Testis (tissue), 3 donors: Measurements from ENCODE around the gene CDC14A. TPM values are rescaled to one million over a fixed set of nuclear protein-coding genes. Genes with fewer than 3 reads are reported as not detected.

ENCODE experiments used
- DNase-seq: peaks from one replicate; pipeline ENCODE4 v3.0.0-alpha.2; 2019
- H3K27ac ChIP-seq, 2 donors: fragments of 200-600 bp; sonication (generic); one replicate each; pipeline ENCODE4 v1.5.1; 2019
- H3K27me3 ChIP-seq: fragments of 200-600 bp; sonication (generic); one replicate; pipeline ENCODE4 v1.5.1; 2019
- H3K36me3 ChIP-seq: fragments of 200-600 bp; sonication (generic); one replicate; pipeline ENCODE4 v1.5.1; 2017; ENCODE audit warnings: low read depth; ENCODE audit errors: missing control alignments
- H3K4me1 ChIP-seq: fragments of 200-600 bp; sonication (generic); one replicate; pipeline ENCODE4 v1.5.1; 2019
- H3K4me3 ChIP-seq, 2 donors: fragments of 200-600 bp; sonication (generic); one replicate each; pipeline ENCODE4 v1.5.1; 2017 to 2019
- H3K9me3 ChIP-seq: fragments of 200-600 bp; sonication (generic); one replicate; pipeline ENCODE4 v1.5.1; 2017
- POLR2A ChIP-seq: fragments of 450-650 bp; IDR thresholded peaks from one replicate; pipeline ENCODE4 v1.6.1; 2017; ENCODE audit warnings: antibody characterized with exemption, mild to moderate bottlenecking, moderate library complexity
- WGBS, 2 donors: methylation state at CpG; one replicate each; pipeline ENCODE4 v1.1.5; 2018; 5-methylcytosine and 5-hydroxymethylcytosine counted together
- intact Hi-C: fragments of 100-400 bp; cut with DNase I; formaldehyde crosslinking; loops from one replicate; pipeline ENCODE4 v1.15.1; 2023; ENCODE audit warnings: low total_unique reads
- polyA plus RNA-seq: library from polyadenylated mRNA; stranded (reverse); fragments of 350-450 nt; fragmentation: Illumina TruSeq; extraction: RNeasy Lipid Tissue Mini Kit (QIAGEN cat#74804); gene quantifications from one replicate; pipeline ENCODE4 v1.2.3, GENCODE V29; 2014; ENCODE audit warnings: low read depth, low replicate concordance; ENCODE audit not compliant: insufficient read depth
- total RNA-seq, 2 donors: library from RNA; depleted of rRNA; stranded (reverse); fragments of >200 nt; gene quantifications; one replicate each; pipeline ENCODE4 v1.2.3, GENCODE V29; 2016
- TF ChIP-seq, protein P1 (sequence below), 3 experiments: fragments of 450-650 bp in 2 of 3; fragments of 200-600 bp in 1 of 3; sonication (generic) in 1 of 3; IDR thresholded peaks; one replicate each; pipeline ENCODE4 v1.5.1; 2016 to 2019; ENCODE audit warnings: antibody characterized with exemption in 3 of 3, mild to moderate bottlenecking in 2 of 3, moderate library complexity in 1 of 3

Gene CDC14A
- total and polyA plus RNA-seq, 3 donors from 2014 or later = 28.3 to 55.9 (median 40.6) TPM

- no peak overlapping the region for H3K27ac ChIP-seq
- no peak overlapping the region for H3K4me3 ChIP-seq
- H3K27me3 ChIP-seq = no peaks in the 10 kb centered on the region
- H3K36me3 ChIP-seq = no peaks in the 10 kb centered on the region
- DNase-seq = no peak
- WGBS, 2 donors = 73 to 89% methylated on average over 1 of the region's 1 CpG
- no peaks in the 10 kb centered on the region for H3K4me1 ChIP-seq
- no peaks in the 10 kb centered on the region for H3K9me3 ChIP-seq
- intact Hi-C loops = no loop called here
- TF ChIP-seq, protein P1, sequence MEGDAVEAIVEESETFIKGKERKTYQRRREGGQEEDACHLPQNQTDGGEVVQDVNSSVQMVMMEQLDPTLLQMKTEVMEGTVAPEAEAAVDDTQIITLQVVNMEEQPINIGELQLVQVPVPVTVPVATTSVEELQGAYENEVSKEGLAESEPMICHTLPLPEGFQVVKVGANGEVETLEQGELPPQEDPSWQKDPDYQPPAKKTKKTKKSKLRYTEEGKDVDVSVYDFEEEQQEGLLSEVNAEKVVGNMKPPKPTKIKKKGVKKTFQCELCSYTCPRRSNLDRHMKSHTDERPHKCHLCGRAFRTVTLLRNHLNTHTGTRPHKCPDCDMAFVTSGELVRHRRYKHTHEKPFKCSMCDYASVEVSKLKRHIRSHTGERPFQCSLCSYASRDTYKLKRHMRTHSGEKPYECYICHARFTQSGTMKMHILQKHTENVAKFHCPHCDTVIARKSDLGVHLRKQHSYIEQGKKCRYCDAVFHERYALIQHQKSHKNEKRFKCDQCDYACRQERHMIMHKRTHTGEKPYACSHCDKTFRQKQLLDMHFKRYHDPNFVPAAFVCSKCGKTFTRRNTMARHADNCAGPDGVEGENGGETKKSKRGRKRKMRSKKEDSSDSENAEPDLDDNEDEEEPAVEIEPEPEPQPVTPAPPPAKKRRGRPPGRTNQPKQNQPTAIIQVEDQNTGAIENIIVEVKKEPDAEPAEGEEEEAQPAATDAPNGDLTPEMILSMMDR (IDR thresholded peaks at IDR 0.05) = no peak
- TF ChIP-seq POLR2A = no peak
Observed at GRCh38 chr1:100469578-100469977, 117.3 kb downstream of the CDC14A start.

- no peaks in the 10 kb centered on the region for H3K27me3 ChIP-seq
- intact Hi-C loops = no loop called here
- no peaks in the 10 kb centered on the region for H3K36me3 ChIP-seq
- no peak overlapping the region for H3K27ac ChIP-seq
- no peak for DNase-seq
- no peaks in the 10 kb centered on the region for H3K9me3 ChIP-seq
- no peaks in the 10 kb centered on the region for H3K4me1 ChIP-seq
- no peak overlapping the region for H3K4me3 ChIP-seq
- TF ChIP-seq, protein P1 (IDR thresholded peaks at IDR 0.05) = no peak
- TF ChIP-seq POLR2A = no peak
Observed at GRCh38 chr1:100474834-100475233, 122.5 kb downstream of the CDC14A start.

GRCh38 chr1:100476735-100477290 lies 124.5 kb downstream of the CDC14A start:
- H3K4me3 ChIP-seq = no peak overlapping the region
- H3K9me3 ChIP-seq = no peaks in the 10 kb centered on the region
- no peak overlapping the region for H3K27ac ChIP-seq
- intact Hi-C loops = no loop called here
- H3K36me3 ChIP-seq = no peaks in the 10 kb centered on the region
- no peaks in the 10 kb centered on the region for H3K4me1 ChIP-seq
- H3K27me3 ChIP-seq = no peaks in the 10 kb centered on the region
- TF ChIP-seq, protein P1 (IDR thresholded peaks at IDR 0.05) = no peak
- no peak for TF ChIP-seq POLR2A
- 91 to 94% methylated on average over 4 of the region's 4 CpGs for WGBS, 2 donors
- DNase-seq = no peak

GRCh38 chr1:100478816-100479215 lies 126.5 kb downstream of the CDC14A start:
- Histone ChIP-seq H3K36me3 (no peaks in the 10 kb centered on the region), H3K4me1 (no peaks in the 10 kb centered on the region), H3K27ac (no peak overlapping the region), H3K9me3 (no peaks in the 10 kb centered on the region), H3K4me3 (no peak overlapping the region), H3K27me3 (no peaks in the 10 kb centered on the region)
- intact Hi-C loops = no loop called here
- DNase-seq = no peak
- TF ChIP-seq, protein P1 (IDR thresholded peaks at IDR 0.05) = no peak
- no peak for TF ChIP-seq POLR2A
- 94 to 98% methylated on average over 1 of the region's 1 CpG for WGBS, 2 donors

- no peak overlapping the region for H3K27ac ChIP-seq
- no peaks in the 10 kb centered on the region for H3K9me3 ChIP-seq
- no peak for DNase-seq
- TF ChIP-seq, protein P1 (IDR thresholded peaks at IDR 0.05) = no peak
- TF ChIP-seq POLR2A = no peak
- H3K27me3 ChIP-seq = no peaks in the 10 kb centered on the region
- WGBS, 2 donors = 80 to 93% methylated on average over 1 of the region's 1 CpG
- H3K4me1 ChIP-seq = no peaks in the 10 kb centered on the region
- no peak overlapping the region for H3K4me3 ChIP-seq
- H3K36me3 ChIP-seq = no peaks in the 10 kb centered on the region
- intact Hi-C loops = no loop called here
Observed at GRCh38 chr1:100479620-100480338, 127.5 kb downstream of the CDC14A start.
